ENCODE measurements around the gene ATXN7L3. TPM values are rescaled to one million over a fixed set of nuclear protein-coding genes. Genes with fewer than 3 reads are reported as not detected.

Gene ATXN7L3
- total RNA-seq, 1 experiment from 2014 or later, result 93.1 TPM

DNA sequence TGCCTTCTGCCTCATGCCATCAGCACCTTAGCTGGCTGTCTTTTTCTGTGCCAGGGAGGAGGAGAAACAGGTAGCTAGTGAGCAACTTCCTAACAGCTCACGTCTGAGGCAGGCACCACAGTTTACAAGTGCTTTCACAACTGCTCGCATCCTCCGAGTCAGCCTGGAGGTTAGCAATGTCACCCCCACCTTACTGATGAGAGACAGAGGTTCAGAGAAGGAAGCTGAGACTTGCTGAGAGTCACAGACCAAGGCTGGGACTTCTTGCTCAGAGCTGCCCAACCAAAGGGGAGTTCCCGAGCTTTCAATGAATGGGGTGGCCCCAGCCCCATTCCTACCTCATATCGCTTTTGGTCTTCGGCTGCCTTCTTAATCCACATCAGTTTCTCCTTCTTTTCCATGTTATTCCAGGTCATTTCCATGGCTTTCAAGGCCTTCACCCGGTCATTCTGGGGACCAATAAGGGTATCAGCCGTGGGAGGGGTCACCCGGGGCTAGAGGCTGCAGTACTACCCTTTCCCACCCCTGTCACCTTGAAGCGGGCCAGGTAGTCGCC, 10.2 kb upstream of the ATXN7L3 start:
- Mint-ChIP-seq H3K9me3 (ENCODE audit: low read depth, unreplicated experiment) (no peaks in the 10 kb centered on the region), H3K4me1 (ENCODE audit: low read depth, unreplicated experiment) (peaks cover 10% of the 10 kb centered on the region), H3K36me3 (ENCODE audit: insufficient read depth, unreplicated experiment) (peaks cover 74% of the 10 kb centered on the region), H3K27ac (ENCODE audit: unreplicated experiment) (no peak overlapping the region), H3K27me3 (ENCODE audit: unreplicated experiment) (no peaks in the 10 kb centered on the region), H3K4me3 (ENCODE audit: low read depth, unreplicated experiment) (no peak overlapping the region)
- TF ChIP-seq, protein P1, sequence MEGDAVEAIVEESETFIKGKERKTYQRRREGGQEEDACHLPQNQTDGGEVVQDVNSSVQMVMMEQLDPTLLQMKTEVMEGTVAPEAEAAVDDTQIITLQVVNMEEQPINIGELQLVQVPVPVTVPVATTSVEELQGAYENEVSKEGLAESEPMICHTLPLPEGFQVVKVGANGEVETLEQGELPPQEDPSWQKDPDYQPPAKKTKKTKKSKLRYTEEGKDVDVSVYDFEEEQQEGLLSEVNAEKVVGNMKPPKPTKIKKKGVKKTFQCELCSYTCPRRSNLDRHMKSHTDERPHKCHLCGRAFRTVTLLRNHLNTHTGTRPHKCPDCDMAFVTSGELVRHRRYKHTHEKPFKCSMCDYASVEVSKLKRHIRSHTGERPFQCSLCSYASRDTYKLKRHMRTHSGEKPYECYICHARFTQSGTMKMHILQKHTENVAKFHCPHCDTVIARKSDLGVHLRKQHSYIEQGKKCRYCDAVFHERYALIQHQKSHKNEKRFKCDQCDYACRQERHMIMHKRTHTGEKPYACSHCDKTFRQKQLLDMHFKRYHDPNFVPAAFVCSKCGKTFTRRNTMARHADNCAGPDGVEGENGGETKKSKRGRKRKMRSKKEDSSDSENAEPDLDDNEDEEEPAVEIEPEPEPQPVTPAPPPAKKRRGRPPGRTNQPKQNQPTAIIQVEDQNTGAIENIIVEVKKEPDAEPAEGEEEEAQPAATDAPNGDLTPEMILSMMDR (IDR thresholded peaks at IDR 0.05; ENCODE audit: unreplicated experiment), result no peak
- CTCF ChIA-PET, result interaction anchor here (0.6 kb wide), 2 partner anchors 263 to 444 kb away, joined by 3 to 4 read pairs; no protein-coding TSS in a partner anchor
- no peak for DNase-seq
- intact Hi-C loops (cut with micrococcal nuclease; ENCODE audit: unreplicated experiment), result no loop called here
- no TSS peak for BruUV-seq (replicated peaks)

DNA sequence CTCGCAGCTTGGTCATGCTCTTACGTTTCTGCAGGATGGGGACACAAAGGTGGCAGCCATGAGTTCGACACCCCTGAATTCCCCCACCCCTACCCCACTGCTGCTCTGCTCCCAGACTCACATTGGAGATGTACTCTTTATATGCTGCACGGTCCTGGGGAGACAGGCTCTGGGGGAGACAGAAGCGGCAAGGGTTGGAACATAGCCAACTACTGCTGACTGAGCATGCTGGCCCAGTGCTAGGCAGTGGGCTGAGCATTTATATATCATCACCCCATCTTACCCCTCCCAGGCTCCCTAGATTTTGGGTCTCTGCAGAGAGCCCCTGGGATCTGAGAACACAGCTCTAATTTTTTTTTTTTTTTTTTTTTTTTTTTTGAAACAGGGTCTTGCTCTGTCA, 8.1 kb upstream of the ATXN7L3 start:
- Mint-ChIP-seq H3K27me3 (ENCODE audit: unreplicated experiment) (no peaks in the 10 kb centered on the region), H3K27ac (ENCODE audit: unreplicated experiment) (peak overlapping the region; percentile 59), H3K36me3 (ENCODE audit: insufficient read depth, unreplicated experiment) (peaks cover 59% of the 10 kb centered on the region), H3K9me3 (ENCODE audit: low read depth, unreplicated experiment) (no peaks in the 10 kb centered on the region), H3K4me3 (ENCODE audit: low read depth, unreplicated experiment) (no peak overlapping the region), H3K4me1 (ENCODE audit: low read depth, unreplicated experiment) (peaks cover 27% of the 10 kb centered on the region)
- intact Hi-C loops (cut with micrococcal nuclease; ENCODE audit: unreplicated experiment), result no loop called here
- TF ChIP-seq, protein P1 (IDR thresholded peaks at IDR 0.05; ENCODE audit: unreplicated experiment), result no peak
- BruUV-seq (replicated peaks), result no TSS peak
- CTCF ChIA-PET, result no interaction called here
- DNase-seq, result no peak

DNA sequence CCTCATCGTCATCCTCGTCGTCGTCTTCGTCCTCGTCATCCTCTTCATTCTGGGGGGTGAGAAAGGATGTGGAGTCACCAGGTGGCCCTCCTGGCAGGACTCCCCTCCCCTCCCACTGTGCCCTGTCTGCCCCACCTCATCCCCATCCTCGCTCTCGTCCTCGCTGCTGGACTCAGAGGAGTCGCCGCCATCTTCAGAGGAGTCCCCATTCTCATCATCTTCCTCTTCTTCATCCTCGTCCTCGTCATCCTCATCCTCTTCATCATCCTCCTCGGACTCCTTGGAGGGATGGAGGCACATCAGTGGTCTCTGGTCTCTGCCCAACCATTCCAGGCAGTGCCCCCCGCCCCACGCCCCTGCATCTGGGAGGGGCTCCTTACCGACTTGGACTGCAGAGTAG, 7.6 kb upstream of the ATXN7L3 start:
- Mint-ChIP-seq H3K4me1 (ENCODE audit: low read depth, unreplicated experiment) (peaks cover 30% of the 10 kb centered on the region), H3K9me3 (ENCODE audit: low read depth, unreplicated experiment) (no peaks in the 10 kb centered on the region), H3K36me3 (ENCODE audit: insufficient read depth, unreplicated experiment) (peaks cover 57% of the 10 kb centered on the region), H3K27me3 (ENCODE audit: unreplicated experiment) (no peaks in the 10 kb centered on the region), H3K4me3 (ENCODE audit: low read depth, unreplicated experiment) (no peak overlapping the region), H3K27ac (ENCODE audit: unreplicated experiment) (no peak overlapping the region)
- DNase-seq, result no peak
- intact Hi-C loops (cut with micrococcal nuclease; ENCODE audit: unreplicated experiment), result no loop called here
- CTCF ChIA-PET, result no interaction called here
- BruUV-seq (replicated peaks), result no TSS peak
- TF ChIP-seq, protein P1 (IDR thresholded peaks at IDR 0.05; ENCODE audit: unreplicated experiment), result no peak

DNA sequence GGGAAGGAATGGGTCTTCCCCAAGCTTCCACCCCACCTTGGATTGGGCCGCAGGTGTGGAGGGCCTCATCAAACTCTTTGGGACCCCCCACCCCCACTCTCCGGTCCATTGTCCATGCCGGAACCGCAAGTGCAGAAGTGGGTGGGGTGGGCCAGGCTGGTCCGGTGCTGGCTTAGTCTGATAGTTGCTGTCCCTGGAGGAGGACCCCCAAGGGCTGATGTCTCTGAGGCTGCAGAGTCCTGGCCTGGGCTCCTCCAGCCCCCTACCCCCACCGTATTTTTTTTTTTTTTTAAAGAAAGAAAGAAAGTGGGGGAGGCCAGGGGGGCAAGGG, 7.1 kb upstream of the ATXN7L3 start:
- Mint-ChIP-seq H3K4me1 (ENCODE audit: low read depth, unreplicated experiment) (peaks cover 30% of the 10 kb centered on the region), H3K4me3 (ENCODE audit: low read depth, unreplicated experiment) (no peak overlapping the region), H3K36me3 (ENCODE audit: insufficient read depth, unreplicated experiment) (peaks cover 52% of the 10 kb centered on the region), H3K9me3 (ENCODE audit: low read depth, unreplicated experiment) (no peaks in the 10 kb centered on the region), H3K27me3 (ENCODE audit: unreplicated experiment) (no peaks in the 10 kb centered on the region), H3K27ac (ENCODE audit: unreplicated experiment) (no peak overlapping the region)
- CTCF ChIA-PET, result interaction anchor here (1.1 to 1.4 kb wide), 2 partner anchors 13 to 139 kb away, joined by 4 to 8 read pairs; partner anchors contain the start of gene UBTF
- TF ChIP-seq, protein P1 (IDR thresholded peaks at IDR 0.05; ENCODE audit: unreplicated experiment), result no peak
- intact Hi-C loops (cut with micrococcal nuclease; ENCODE audit: unreplicated experiment), result no loop called here
- no TSS peak for BruUV-seq (replicated peaks)
- no peak for DNase-seq

Measured in Calu3 (cell line).